KBM-7 (cell line): ENCODE measurements around the gene IRS4.
A peak's percentile ranks its signal among the peaks of the same experiment; 100 is the strongest.

ENCODE experiments used
- DNase-seq: peaks from one replicate; pipeline ENCODE4 v3.0.0-alpha.2; 2015
- in situ Hi-C: fragments of 300-500 bp; cut with MboI; formaldehyde crosslinking; loops from 2 replicates; pipeline ENCODE4 v1.14.3; 2020; ENCODE audit warnings: low sequenced_read_pairs, low pct_unique_long_range_greater_than_20kb, mixed read lengths

IRS4 gene

DNA sequence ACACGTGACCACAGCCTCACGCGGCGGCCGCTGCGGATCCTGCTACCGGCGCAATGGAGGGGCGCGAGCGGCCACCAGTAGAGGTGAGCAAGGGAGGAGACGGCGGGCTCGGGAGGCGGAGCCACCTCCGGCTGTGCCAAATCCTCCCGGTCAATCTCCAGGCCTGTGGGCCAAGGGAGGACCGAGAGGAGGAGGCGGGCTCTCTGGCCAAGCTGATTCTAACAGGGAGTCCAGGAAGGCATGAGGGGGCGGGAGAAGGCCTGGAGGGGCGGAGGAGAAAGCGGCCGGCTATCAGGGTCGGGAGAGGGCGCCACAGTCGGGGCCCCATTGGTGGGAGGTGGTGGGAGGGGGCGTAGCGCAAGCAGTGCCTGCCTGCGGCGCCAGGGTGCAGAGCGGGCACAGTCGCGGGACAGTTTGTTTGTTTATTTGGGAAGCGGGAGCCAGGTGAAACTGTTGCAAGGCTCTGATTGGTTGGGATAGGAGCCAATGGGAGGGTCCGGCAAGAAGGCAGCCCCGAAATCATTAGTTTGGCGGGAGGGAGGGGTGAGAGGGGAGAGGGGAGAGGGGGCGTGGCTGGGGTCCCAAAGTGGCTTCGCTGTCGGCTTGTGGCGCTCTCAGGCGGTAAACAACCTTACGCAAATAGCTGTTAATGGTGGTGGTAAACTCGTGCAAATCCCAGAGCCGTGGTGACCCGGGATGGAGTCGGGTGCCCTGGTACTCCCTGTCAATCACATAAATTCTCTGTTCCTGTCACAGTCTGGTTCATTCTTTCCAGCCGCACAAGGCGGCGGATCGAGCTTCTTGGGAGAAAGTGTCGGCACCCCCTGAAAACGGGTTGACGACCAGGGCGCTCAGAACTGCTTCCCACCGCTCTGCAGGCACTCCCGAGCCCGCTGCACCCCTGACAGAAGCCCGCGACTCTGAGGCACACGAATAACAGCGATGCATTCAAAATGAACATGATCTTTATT is at the start of gene IRS4:
IRS4 (minus strand) TSS at position 55 of the 971 bp plus-strand sequence.
- in situ Hi-C loops, result no loop called here
- DNase-seq, result no peak

DNA sequence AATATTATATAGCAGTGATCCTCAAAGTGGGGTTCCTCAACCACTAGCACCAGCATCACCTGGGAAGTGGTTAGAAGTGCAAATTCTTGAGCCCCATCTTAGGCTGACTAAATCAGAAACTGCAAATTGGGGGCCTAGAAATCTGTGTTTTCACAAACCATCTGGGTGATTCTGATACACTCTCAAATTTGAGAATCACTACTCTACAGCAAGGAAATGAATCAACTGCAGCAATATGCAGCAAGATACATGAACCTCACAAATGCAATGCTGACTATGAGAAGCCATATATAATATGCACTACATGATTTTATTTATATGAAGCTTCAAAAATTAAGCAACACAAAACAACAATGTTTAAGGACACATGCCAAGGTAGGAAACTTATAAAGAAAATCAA is 36.2 kb upstream of the IRS4 start:
- DNase-seq, result no peak
- in situ Hi-C loops, result no loop called here

DNA sequence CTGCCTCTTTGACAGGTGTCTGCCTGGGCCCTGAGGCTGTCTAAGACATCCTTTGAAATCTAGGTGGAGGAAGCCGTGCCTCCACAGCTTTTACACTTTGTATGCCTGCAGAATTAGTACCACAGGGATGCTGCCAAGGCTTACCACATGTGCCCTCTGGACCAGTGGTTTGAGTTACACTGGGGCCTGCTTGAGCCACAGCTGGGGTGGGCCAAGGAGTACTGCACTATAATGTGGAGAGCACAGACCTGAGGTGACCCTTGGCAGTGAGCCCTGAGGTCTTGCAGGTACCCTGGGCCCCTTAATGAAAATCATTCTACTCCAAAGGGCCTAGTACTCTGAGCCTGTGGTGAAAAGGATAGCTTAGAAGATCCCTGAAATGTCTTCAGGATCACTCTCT is 27.2 kb upstream of the IRS4 start:
- in situ Hi-C loops, result no loop called here
- DNase-seq, result no peak

DNA sequence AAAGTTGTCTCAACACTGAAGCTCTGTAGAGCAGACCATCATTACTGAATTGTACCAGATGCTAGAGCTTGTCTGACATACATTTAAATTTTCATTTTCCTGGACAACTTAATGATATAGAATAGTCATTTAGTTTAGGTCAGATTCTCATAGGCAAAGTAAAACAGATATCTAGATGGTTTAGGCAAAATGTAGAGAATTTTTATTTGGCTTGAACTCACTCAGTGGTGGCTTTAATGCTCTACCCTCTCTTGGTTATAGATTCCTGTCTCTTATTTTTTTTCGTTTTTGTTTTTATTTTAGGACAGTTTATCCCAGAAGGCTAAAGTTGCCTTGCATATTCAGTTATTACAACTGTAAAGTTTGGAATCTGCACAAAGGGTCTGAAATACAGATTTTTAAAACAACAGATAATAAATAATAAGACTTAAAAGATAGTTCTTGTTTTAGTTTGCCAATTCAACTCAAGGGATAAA is 4.0 kb upstream of the IRS4 start:
- in situ Hi-C loops, result no loop called here

DNA sequence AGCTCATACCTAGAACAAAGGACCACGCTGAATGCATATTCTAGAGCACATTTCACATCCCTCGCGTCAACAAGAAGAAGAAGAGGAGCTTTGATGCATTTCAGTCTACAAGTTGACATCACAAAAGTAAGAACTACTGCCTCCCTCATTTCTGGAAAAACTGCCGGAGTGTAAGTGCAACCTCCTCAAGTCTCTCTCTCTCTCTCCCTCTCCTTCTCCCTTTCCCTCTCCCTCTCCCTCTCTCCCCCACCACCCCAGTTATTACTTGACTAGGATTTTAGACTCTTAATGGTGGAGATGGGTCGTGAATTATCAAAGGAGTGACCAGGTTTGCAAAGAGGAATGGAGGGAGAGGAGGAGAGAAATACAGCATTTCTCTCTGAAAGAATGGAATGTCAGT is 1.4 kb upstream of the IRS4 start:
- in situ Hi-C loops, result no loop called here
- no peak for DNase-seq

More for the DNA sequence above, 4.0 kb upstream of the IRS4 start:
- no peak for DNase-seq

DNA sequence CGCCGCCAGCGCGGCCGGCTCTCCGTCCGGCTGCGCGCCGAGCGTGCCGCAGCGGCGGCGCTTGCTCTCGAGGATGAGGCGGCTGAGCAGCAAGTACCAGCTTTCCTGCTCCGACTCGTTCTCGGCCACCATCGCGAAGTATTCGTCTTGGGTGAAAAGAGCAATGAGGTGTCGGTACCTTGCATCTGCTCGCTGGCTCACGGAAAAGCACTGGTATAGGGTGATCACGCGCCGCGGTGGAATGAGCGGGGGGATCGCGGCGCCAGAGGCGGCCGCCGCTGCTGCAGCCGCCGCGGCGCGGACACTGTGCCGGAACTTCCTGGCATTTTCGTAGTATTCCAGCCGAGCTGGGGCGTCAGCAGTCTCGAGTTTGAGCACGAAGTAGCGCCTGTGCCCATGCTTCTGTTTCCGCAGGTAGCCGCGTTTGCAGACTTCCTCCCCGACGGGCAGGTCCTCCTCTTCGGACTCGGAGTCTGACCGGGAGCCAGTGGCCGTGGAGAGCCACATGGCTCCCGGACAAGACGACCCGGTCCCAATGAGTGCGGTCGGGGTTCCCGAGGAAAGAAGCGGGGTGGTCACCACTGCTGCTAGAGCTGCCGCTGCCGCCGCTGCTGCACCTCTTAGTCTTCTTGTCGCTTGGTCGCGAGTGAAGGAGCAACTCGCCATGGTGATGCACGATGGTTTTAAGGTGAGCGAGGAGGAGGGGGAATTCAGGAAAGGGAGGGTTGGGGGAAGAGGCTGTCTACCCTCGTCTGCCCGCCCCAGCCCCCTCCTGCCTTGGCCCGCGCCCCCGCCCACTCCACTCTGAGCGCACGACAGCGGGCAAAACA is 469 bp downstream of the IRS4 start:
- peak; percentile 12 for DNase-seq
- in situ Hi-C loops, result no loop called here

DNA sequence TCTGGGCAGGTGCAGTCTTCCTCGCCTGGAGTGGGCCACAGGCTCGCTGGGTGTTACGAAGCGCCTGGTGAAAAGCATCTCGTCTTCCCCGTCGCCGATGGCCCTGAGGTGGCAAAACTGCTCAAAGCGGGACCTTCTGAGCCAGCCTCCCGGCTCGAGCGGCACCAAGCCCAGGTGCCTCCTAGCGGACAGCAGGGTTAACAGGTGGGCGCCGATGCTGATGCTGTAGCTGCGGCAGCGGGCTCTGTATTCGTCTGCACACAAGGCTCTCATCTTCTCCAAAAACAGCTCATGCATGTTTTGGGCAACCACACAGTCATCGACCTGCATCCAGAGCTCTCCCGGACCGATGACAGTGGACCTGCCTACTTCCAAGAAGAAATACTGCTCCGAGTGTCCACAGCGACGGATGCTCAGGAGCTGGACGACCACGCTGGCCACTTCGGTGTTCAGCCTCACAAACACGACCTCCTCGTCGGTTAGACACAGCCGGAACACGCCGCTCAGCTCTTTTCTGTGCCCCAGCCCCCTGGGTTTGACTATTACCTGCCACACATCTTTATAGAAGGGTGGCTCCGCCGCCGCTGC is 1.2 kb downstream of the IRS4 start:
- peak; percentile 9 for DNase-seq
- in situ Hi-C loops, result no loop called here

DNA sequence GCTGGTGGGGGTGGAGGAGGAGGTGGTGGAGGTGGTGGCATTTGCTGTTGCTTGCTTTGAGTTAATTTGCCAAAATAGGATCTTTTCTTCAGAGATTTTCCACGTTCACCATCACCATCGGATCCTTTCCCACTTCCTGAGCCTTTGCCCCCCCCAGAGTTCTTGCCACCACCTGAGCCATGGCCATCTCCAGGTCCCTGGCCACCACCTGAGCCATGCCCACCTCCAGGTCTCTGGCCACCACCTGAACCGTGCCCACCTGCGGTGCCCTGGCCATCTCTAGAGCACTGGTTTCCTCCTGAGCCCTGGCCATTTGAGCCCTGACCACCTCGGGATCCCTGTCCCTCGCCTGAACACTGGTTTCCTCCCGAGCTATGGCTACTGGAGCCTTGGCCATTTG is 1.9 kb downstream of the IRS4 start:
- in situ Hi-C loops, result no loop called here

DNA sequence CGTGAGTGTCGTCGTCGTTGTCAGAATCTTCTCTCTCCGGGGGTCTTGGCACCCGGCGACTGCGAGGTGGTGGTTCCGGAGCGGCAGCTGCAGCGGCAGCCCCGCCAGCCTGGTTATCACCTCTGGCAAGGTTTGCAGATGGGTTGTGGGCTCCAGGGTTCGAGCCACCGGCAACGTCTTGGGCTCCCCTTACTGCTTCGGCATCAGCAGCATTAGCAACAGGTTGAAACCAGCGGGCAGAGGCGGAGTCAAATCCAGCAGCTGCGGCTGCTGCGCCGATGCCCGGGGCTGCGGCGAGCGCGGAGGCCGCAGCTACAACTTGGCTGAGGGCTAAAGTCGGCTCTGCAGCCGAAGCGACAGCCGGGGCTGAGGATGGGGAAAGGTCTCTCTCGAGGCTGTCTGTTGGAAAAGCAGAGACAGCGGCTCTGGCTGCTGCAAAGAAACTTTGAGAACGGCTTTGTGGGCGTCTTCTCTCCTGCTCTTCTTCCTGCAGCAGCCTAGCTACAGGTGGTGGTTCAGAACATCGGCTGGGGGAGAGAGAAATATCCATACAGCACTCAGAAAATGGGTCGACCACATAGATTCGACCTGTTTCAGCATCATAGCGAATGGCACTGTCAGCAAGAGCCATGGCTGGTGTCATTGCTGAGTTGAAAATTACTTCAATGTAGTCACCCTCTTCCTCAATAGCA is 3.6 kb downstream of the IRS4 start:
- no peak for DNase-seq
- in situ Hi-C loops, result no loop called here

More for the DNA sequence above, 1.9 kb downstream of the IRS4 start:
- peak; percentile 2 for DNase-seq

DNA sequence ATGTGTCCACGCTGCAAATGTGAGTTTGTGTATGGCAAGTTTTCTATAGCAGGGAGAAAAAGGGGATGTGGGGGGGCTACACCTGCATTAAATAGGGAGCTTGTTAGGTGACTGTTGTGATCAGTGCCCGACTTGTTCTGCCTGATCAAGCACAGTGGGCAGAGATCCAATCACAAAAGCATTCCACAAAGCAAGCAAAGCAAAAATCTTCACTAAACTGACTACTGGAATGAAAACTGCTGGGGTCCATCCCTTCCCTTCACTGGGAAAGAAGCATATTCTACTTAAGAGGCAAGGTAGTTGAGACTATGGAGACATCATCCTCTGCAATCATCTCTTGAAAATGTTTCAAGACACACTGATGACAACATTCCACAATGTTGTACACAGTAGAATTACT is 5.2 kb downstream of the IRS4 start:
- DNase-seq, result no peak
- in situ Hi-C loops, result no loop called here

DNA sequence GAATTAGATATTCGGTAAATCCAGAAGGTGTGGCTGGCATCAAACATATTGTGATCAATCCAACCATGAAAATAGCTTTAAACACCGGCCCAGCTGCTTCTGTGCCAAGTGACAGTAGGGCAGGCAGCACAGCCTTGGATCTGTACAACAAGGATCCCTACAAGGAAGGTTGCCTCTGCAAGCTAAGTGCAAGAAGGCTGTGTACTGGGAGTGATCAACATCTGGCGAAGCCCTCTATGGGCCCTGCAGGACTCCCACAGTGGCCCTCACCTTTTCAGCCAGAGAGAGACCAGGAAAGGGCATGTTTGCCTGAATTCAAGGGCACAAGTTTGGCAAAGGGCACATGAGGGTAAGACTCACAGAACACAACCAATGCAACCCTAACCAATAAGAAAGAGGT is 9.6 kb downstream of the IRS4 start:
- in situ Hi-C loops, result no loop called here

DNA sequence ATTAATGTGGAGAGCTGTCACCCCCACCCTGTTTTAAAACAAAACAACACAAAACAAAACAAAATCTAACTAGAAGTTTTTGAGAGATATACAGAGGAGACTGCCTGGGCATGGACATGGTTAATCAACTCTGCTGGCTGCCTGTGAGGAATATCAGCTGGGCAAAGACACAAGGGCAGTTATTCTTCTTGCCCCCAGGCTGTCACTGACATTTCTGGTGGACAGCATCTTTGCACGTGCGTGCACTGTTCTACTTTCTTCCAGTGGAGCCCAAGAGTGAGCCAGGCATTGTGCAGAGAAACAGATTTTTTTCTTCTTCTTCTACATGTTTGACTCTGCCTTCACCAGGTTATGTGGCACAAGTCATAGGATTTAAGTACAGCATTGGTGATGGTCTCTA is 13.8 kb downstream of the IRS4 start:
- no peak for DNase-seq
- in situ Hi-C loops, result loop anchor here (25.0 kb wide), 1 partner anchor 665 kb away; no protein-coding TSS in a partner anchor

More for the DNA sequence above, 9.6 kb downstream of the IRS4 start:
- no peak for DNase-seq

DNA sequence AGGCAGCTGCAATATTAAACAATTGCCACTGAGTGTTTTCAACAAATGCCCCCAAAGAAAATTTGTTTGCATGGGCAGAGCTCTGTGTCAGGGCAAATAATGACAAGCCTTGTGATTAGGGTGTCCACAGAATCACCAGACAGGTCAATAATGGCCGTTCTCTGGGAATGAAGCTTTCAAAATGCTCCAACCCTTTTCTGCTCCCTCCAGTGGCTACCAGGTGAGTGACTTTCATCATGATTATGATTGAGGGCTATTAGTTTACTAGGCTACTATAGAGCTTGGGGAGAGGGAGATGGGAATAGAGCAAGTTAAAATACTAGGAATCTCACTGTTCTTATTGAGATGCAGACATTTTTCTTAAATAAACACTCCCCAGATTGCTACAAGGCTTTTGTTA is 23.5 kb downstream of the IRS4 start:
- in situ Hi-C loops, result loop anchor here (25.0 kb wide), 1 partner anchor 674 kb away; no protein-coding TSS in a partner anchor
- DNase-seq, result no peak

DNA sequence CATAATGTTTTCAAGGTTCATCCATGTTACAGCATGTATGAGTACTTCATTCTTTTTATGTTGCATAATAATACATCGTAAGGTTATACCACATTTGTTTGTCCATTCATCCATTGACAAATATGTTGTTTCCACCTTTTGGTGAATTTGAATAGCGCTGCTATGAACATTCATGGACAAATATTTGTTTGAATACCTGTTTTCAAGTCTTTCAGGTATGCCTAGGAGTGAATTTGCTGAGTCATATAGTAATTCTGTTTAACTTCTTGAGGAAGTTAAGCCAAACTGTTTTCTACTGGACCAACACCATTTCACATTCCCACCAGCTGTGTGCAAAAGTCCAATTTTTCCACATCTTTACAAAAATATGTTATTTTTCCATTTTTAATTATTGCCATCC is 31.5 kb downstream of the IRS4 start:
- DNase-seq, result no peak
- in situ Hi-C loops, result loop anchor here (25.0 kb wide), 1 partner anchor 682 kb away; no protein-coding TSS in a partner anchor

DNA sequence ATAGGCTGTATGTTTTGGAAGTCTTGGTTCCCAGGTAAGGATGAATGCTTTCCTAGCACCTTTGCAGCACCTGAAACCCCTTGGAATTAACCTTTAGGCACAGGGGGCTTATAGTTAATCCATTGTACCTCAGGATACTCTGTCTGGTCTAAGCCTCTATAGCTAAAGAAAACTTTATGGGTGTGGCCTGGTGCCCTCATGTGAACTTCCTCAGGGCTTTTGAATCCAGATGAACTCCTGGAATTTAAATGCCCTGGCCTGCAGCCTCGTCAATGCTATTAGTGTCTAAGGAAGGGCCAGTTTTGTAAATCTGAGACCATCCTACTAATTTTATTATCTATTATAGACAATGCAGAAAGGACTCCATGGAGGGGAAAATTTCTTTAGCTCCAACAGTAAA is 33.8 kb downstream of the IRS4 start:
- in situ Hi-C loops, result loop anchor here (25.0 kb wide), 1 partner anchor 685 kb away; no protein-coding TSS in a partner anchor
- no peak for DNase-seq

DNA sequence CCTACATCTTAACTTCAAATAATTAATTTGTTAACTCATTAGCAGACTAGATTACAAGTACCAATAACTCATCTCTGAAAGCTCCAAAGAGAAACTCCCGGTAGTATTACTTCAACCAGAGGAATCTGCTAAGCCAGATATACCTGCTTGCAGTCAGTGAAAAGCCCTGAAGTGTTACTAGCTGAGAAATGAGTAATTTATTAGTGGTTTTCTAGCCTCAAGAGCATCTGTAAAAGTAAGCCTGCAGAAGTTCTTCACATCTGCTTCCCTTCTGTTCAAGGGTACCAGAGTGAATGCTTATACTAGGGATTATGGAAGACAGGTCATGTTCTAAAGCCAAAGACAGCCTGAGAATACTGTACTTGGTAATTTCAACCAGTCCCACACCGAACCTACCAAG is 34.7 kb downstream of the IRS4 start:
- no peak for DNase-seq
- in situ Hi-C loops, result loop anchor here (25.0 kb wide), 1 partner anchor 686 kb away; no protein-coding TSS in a partner anchor

DNA sequence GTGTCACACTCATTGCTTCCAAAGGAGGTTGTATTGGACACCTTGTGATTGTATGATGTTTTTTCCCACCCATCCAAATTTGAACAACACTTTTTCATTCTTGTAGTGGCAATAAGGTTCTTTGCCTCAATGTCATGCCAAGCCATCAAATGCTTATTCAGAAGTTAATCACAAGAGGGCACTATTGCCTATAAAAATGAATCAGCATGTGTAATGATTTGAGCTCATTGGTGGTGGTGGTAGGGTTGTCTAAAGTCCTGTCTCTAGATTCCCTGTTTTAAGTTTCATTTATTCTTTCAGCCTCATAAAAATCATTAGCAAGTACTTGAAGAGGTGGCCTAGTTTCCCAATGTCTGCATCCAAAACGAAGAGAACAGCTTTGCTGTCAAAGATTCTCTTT is 37.0 kb downstream of the IRS4 start:
- DNase-seq, result peak; percentile 60
- in situ Hi-C loops, result no loop called here

DNA sequence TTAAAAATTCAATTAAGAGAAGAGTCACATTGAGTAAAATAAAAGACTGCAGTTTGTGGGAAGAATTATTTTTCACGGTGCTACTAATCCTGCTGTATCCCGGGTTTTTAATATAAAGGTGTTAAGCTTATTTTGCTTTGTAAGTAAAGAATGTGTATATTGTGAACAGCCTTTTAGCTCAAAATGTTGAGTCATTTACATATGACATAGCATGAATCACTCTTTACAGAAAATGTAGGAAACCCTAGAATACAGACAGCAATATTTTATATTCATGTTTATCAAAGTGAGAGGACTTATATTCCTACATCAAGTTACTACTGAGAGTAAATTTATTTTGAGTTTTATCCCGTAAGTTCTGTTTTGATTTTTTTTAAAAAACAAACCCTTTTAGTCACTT is 39.7 kb downstream of the IRS4 start:
- DNase-seq, result no peak
- in situ Hi-C loops, result no loop called here
